ENCODE results near the gene MGAT3. TPM values are rescaled to one million over a fixed set of nuclear protein-coding genes. Genes with fewer than 3 reads are reported as not detected.

The MGAT3 gene
- total and polyA plus RNA-seq, 2 donors (not counting 3 experiments of a cell fraction or from before 2014, with no cell fraction given) = not detected

GRCh38 chr22:39467390-39467895, 10.6 kb downstream of the MGAT3 start:
- Histone ChIP-seq H3K9me3 (replicated peaks; ENCODE audit: control insufficient read depth, insufficient read depth, low read length) (no peaks in the 10 kb centered on the region), H3K9ac (replicated peaks; ENCODE audit: extremely low read depth, insufficient read depth, low read length) (no peak overlapping the region), H3K4me3 (replicated peaks in 1 of 3; ENCODE audit: insufficient read depth in 1 of 3, low read depth in 1 of 3, low read length in 3 of 3) (no peak overlapping the region), H3K36me3 (ENCODE audit: control insufficient read depth in 2 of 2, extremely low read depth in 1 of 2, insufficient read depth in 2 of 2, low read length in 2 of 2) (no peaks in the 10 kb centered on the region), H2AFZ (ENCODE audit: low read depth, low read length) (no peak overlapping the region), H3K27me3 (ENCODE audit: control insufficient read depth in 2 of 2, insufficient read depth in 2 of 2, low read length in 2 of 2) (no peaks in the 10 kb centered on the region), H3K27ac (ENCODE audit: insufficient read depth, low read depth, low read length) (no peak overlapping the region), H3K79me2 (ENCODE audit: control insufficient read depth, insufficient read depth, low read length) (no peaks in the 10 kb centered on the region), H3K9me1 (replicated peaks; ENCODE audit: control insufficient read depth, extremely low read depth, insufficient read depth, low read length) (no peaks in the 10 kb centered on the region), H3K4me1 (ENCODE audit: control insufficient read depth, extremely low read depth, insufficient read depth, low read length) (peaks cover 3% of the 10 kb centered on the region), H3K4me2 (ENCODE audit: insufficient read depth, low read length) (no peak overlapping the region), H4K20me1 (replicated peaks; ENCODE audit: control insufficient read depth, extremely low read depth, insufficient read depth, low read length) (no peaks in the 10 kb centered on the region)
- no peak for DNase-seq (ENCODE audit: low read depth, low spot score)
- TF ChIP-seq EZH2 (IDR thresholded peaks at IDR 0.05; ENCODE audit: borderline replicate concordance, low read depth, low read length, severe bottlenecking) (no peak), POLR2AphosphoS5 (IDR thresholded peaks at IDR 0.05; ENCODE audit: insufficient read depth, low read depth, low read length) (no peak), MAX (IDR thresholded peaks at IDR 0.05; ENCODE audit: insufficient read depth, insufficient read length) (no peak), MYC (IDR thresholded peaks at IDR 0.05; ENCODE audit: low read depth, low read length) (no peak), FOS (IDR thresholded peaks at IDR 0.05; ENCODE audit: borderline replicate concordance, insufficient read depth, low read length) (no peak)
- BruUV-seq (replicated peaks) = no TSS peak
- ChIA-PET CTCF (interaction anchor here (0.7 to 1.4 kb wide), 6 partner anchors 8 to 417 kb away, joined by 3 to 5 read pairs (median 4); no protein-coding TSS in a partner anchor), POLR2A (no interaction called here)
- FAIRE-seq = no peak
- dilution Hi-C loops (cut with MboI; ENCODE audit: extremely low pct_ligation_motif_present, low sequenced_read_pairs) (no loop called here), intact Hi-C loops (cut with micrococcal nuclease) (no loop called here)

- CTCF ChIA-PET = interaction anchor here (0.9 to 1.2 kb wide), 3 partner anchors 13 to 28 kb away, joined by 4 to 5 read pairs (median 5); no protein-coding TSS in a partner anchor
- H3K36me3 ChIP-seq (ENCODE audit: control insufficient read depth in 2 of 2, extremely low read depth in 1 of 2, insufficient read depth in 2 of 2, low read length in 2 of 2) = no peaks in the 10 kb centered on the region
Observed at GRCh38 chr22:39468487-39469325, 11.9 kb downstream of the MGAT3 start.

More at GRCh38 chr22:39468487-39469325, 11.9 kb downstream of the MGAT3 start:
- no TSS peak for BruUV-seq (replicated peaks)
- no peak overlapping the region for H2AFZ ChIP-seq (ENCODE audit: low read depth, low read length)
- no peak overlapping the region for H3K9ac ChIP-seq (replicated peaks; ENCODE audit: extremely low read depth, insufficient read depth, low read length)
- POLR2A ChIA-PET = no interaction called here
- no peak overlapping the region for H3K4me3 ChIP-seq (replicated peaks in 1 of 3; ENCODE audit: insufficient read depth in 1 of 3, low read depth in 1 of 3, low read length in 3 of 3)
- TF ChIP-seq JUN (IDR thresholded peaks at IDR 0.05; ENCODE audit: borderline replicate concordance, insufficient read depth, insufficient read length, low read depth) (no peak), MYC (IDR thresholded peaks at IDR 0.05; ENCODE audit: low read depth, low read length) (no peak), MAX (IDR thresholded peaks at IDR 0.05; ENCODE audit: insufficient read depth, insufficient read length) (no peak), POLR2AphosphoS5 (IDR thresholded peaks at IDR 0.05; ENCODE audit: insufficient read depth, low read depth, low read length) (no peak), CTCF (IDR thresholded peaks at IDR 0.05; ENCODE audit: extremely low read depth in 1 of 2, insufficient read depth in 1 of 2, low read depth in 1 of 2, low read length in 2 of 2) (no peak), GATA2 (IDR thresholded peaks at IDR 0.05; ENCODE audit: insufficient read depth, insufficient read length, low read depth, low read length) (no peak)
- no peaks in the 10 kb centered on the region for H4K20me1 ChIP-seq (replicated peaks; ENCODE audit: control insufficient read depth, extremely low read depth, insufficient read depth, low read length)
- no peaks in the 10 kb centered on the region for H3K9me1 ChIP-seq (replicated peaks; ENCODE audit: control insufficient read depth, extremely low read depth, insufficient read depth, low read length)
- no peaks in the 10 kb centered on the region for H3K9me3 ChIP-seq (replicated peaks; ENCODE audit: control insufficient read depth, insufficient read depth, low read length)
- H3K4me2 ChIP-seq (ENCODE audit: insufficient read depth, low read length) = no peak overlapping the region
- intact Hi-C loops (cut with micrococcal nuclease) (no loop called here), dilution Hi-C loops (cut with MboI; ENCODE audit: extremely low pct_ligation_motif_present, low sequenced_read_pairs) (no loop called here)
- no peak overlapping the region for H3K27ac ChIP-seq (ENCODE audit: insufficient read depth, low read depth, low read length)
- FAIRE-seq (no peak), DNase-seq (ENCODE audit: low read depth, low spot score) (no peak)
- H3K4me1 ChIP-seq (ENCODE audit: control insufficient read depth, extremely low read depth, insufficient read depth, low read length) = peaks cover 3% of the 10 kb centered on the region
- H3K79me2 ChIP-seq (ENCODE audit: control insufficient read depth, insufficient read depth, low read length) = no peaks in the 10 kb centered on the region
- no peaks in the 10 kb centered on the region for H3K27me3 ChIP-seq (ENCODE audit: control insufficient read depth in 2 of 2, insufficient read depth in 2 of 2, low read length in 2 of 2)

All from endothelial cell of umbilical vein (primary cell).